Ovary (tissue), 9 donors: ENCODE measurements around the gene MAVS. TPM values are rescaled to one million over a fixed set of nuclear protein-coding genes. Genes with fewer than 3 reads are reported as not detected.

ENCODE experiments used
- DNase-seq, 5 donors: peaks; one replicate each; pipeline ENCODE4 v3.0.0-alpha.2; 2019 to 2020
- H3K27ac ChIP-seq, 2 donors: fragments of 200-600 bp; one replicate each; pipeline versions ENCODE4 v1.5.1 to v1.8.0; 2019 to 2022
- H3K27me3 ChIP-seq: fragments of 200-600 bp; one replicate; pipeline ENCODE4 v1.8.0; 2022
- H3K36me3 ChIP-seq: fragments of 200-600 bp; sonication (generic); one replicate; pipeline ENCODE4 v1.5.1; 2019
- H3K4me1 ChIP-seq: one replicate; pipeline ENCODE4 v1.8.1; 2013; ENCODE audit warnings: mild to moderate bottlenecking, moderate library complexity; ENCODE audit not compliant: insufficient read depth
- H3K4me3 ChIP-seq: fragments of 200-600 bp; sonication (generic); one replicate; pipeline ENCODE4 v1.5.1; 2017
- H3K9me3 ChIP-seq, 2 donors: fragments of 200-600 bp in 1 of 2; sonication (generic) in 1 of 2; one replicate each; pipeline versions ENCODE4 v1.5.1 to v1.8.1; 2013 to 2019; ENCODE audit warnings: mild to moderate bottlenecking in 1 of 2, moderate library complexity in 1 of 2
- CTCF ChIP-seq, 3 donors: fragments of 450-650 bp in 2 of 3; fragments of 200-600 bp in 1 of 3; IDR thresholded peaks; one replicate each; pipeline versions ENCODE4 v1.5.1 to v1.8.0; 2016 to 2022; ENCODE audit warnings: antibody characterized with exemption in 3 of 3, mild to moderate bottlenecking in 1 of 3
- EP300 ChIP-seq: sonication (generic); formaldehyde crosslinking; IDR thresholded peaks from one replicate; pipeline ENCODE4 v1.6.1; 2017; ENCODE audit warnings: antibody characterized with exemption
- POLR2A ChIP-seq: fragments of 450-650 bp; IDR thresholded peaks from one replicate; pipeline ENCODE4 v1.6.1; 2017; ENCODE audit warnings: antibody characterized with exemption, mild to moderate bottlenecking, moderate library complexity
- WGBS, 3 donors: extraction: QIAGEN DNeasy Blood & Tissue Kit in 1 of 3; methylation state at CpG; one replicate each; pipeline versions ENCODE4 v1.1.5 to v1.1.7; 2013 to 2017; 5-methylcytosine and 5-hydroxymethylcytosine counted together
- intact Hi-C, 4 donors: fragments of 100-400 bp; cut with DNase I; formaldehyde crosslinking; loops; one replicate each; pipeline versions ENCODE4 v1.11.0 to v1.15.1; 2022 to 2023
- polyA plus RNA-seq, 2 donors: library from polyadenylated mRNA; stranded (reverse); fragments of 200-250 nt in 1 of 2; fragments of 350-450 nt in 1 of 2; fragmentation: Illumina TruSeq in 1 of 2; extraction: RNeasy Lipid Tissue Mini Kit (QIAGEN cat#74804) in 1 of 2; gene quantifications; one replicate each; pipeline ENCODE4 v1.2.3, GENCODE V29; 2013 to 2014
- total RNA-seq, 7 donors: library from RNA; depleted of rRNA in 2 of 7; stranded (reverse); fragments of >200 nt in 2 of 7; fragmentation: NEBNext Ultra II Directional in 3 of 7; extraction: Animal tissue kit (Norgen Biotek cat#: 25700) in 3 of 7; gene quantifications; one replicate each; pipeline versions ENCODE4 v1.1.0 to v1.2.4, GENCODE V29; 2016 to 2023
- donor health status: DM: no; HTN: no; CAD: no; lungs with moderate emphysema.
- donor health status: DM: no; HTN: no; CAD: no.
- donor health status: Bipolar disorder and iron deficiency.
- donor health status: DM: yes; HTN: yes; CAD: no.
- donor health status: DM: no; HTN: no; CAD: no.
- donor health status: DM: yes; HTN: yes; CAD: no.

The MAVS gene
- total and polyA plus RNA-seq, 9 donors = 14.2 to 50.5 (median 34.5) TPM

- WGBS, 3 donors = 86 to 87% (median 87%) methylated on average over 14 of the region's 14 CpGs
- no peaks in the 10 kb centered on the region for H3K27me3 ChIP-seq
- no peaks in the 10 kb centered on the region for H3K4me1 ChIP-seq
- no peak overlapping the region for H3K4me3 ChIP-seq
- H3K36me3 ChIP-seq = no peaks in the 10 kb centered on the region
- intact Hi-C loops = no loop called here
- DNase-seq = no peak
- H3K9me3 ChIP-seq = no peaks in the 10 kb centered on the region
- no peak overlapping the region for H3K27ac ChIP-seq
- TF ChIP-seq EP300 (no peak), CTCF (IDR thresholded peaks at IDR 0.05) (no peak), POLR2A (no peak)
These were observed 18.7 kb downstream of the MAVS start for GRCh38 chr20:3865152-3865886.

- Histone ChIP-seq H3K36me3 (no peaks in the 10 kb centered on the region), H3K9me3 (no peaks in the 10 kb centered on the region), H3K4me3 (no peak overlapping the region), H3K27ac (no peak overlapping the region), H3K4me1 (no peaks in the 10 kb centered on the region), H3K27me3 (no peaks in the 10 kb centered on the region)
- WGBS, 3 donors = 85 to 92% (median 86%) methylated on average over 14 of the region's 14 CpGs
- no peak for DNase-seq
- intact Hi-C loops = no loop called here
- TF ChIP-seq CTCF (IDR thresholded peaks at IDR 0.05) (no peak), EP300 (no peak), POLR2A (no peak)
These were observed 19.3 kb downstream of the MAVS start for GRCh38 chr20:3865887-3866407.

- H3K9me3 ChIP-seq = no peaks in the 10 kb centered on the region
- no peaks in the 10 kb centered on the region for H3K4me1 ChIP-seq
- no peak overlapping the region for H3K27ac ChIP-seq
- no peaks in the 10 kb centered on the region for H3K36me3 ChIP-seq
- WGBS, 3 donors = 63 to 74% (median 67%) methylated on average over 3 of the region's 3 CpGs
- DNase-seq = no peak
- no peak overlapping the region for H3K4me3 ChIP-seq
- no peaks in the 10 kb centered on the region for H3K27me3 ChIP-seq
- TF ChIP-seq EP300 (no peak), CTCF (IDR thresholded peaks at IDR 0.05) (no peak), POLR2A (no peak)
- intact Hi-C loops = no loop called here
These were observed 19.8 kb downstream of the MAVS start for GRCh38 chr20:3866464-3866863.

GRCh38 chr20:3867802-3868201, 21.2 kb downstream of the MAVS start:
- Histone ChIP-seq H3K27ac (no peak overlapping the region), H3K27me3 (no peaks in the 10 kb centered on the region), H3K4me1 (no peaks in the 10 kb centered on the region), H3K9me3 (no peaks in the 10 kb centered on the region), H3K36me3 (no peaks in the 10 kb centered on the region), H3K4me3 (no peak overlapping the region)
- intact Hi-C loops = no loop called here
- 61 to 71% (median 63%) methylated on average over 2 of the region's 2 CpGs for WGBS, 3 donors
- no peak for TF ChIP-seq EP300
- TF ChIP-seq CTCF (IDR thresholded peaks at IDR 0.05) = no peak
- DNase-seq = no peak
